Thyroid gland (tissue), 4 donors: Measurements from ENCODE around the gene PHACTR4. TPM values are rescaled to one million over a fixed set of nuclear protein-coding genes. Genes with fewer than 3 reads are reported as not detected.
A peak's percentile ranks its signal among the peaks of the same experiment; 100 is the strongest.
"Not testable (repeated sequence)": the region's sequence is repeated elsewhere in the genome, so short reads cannot be mapped to it uniquely, and the experiment has no call there.

Experiments
- DNase-seq, 2 donors: peaks; one replicate each; pipeline ENCODE4 v3.0.0-alpha.2; 2019
- H3K27ac ChIP-seq, 3 donors: fragments of 200-600 bp; sonication (generic); 1 replicate in 2 of 3; 2 replicates in 1 of 3; pipeline ENCODE4 v1.5.1; 2016 to 2019; ENCODE audit warnings: mild to moderate bottlenecking in 1 of 3, moderate library complexity in 1 of 3
- H3K27me3 ChIP-seq: fragments of 200-600 bp; sonication (generic); one replicate; pipeline ENCODE4 v1.5.1; 2019
- H3K36me3 ChIP-seq, 2 donors: fragments of 200-600 bp; sonication (generic); one replicate each; pipeline ENCODE4 v1.5.1; 2016 to 2019
- H3K4me1 ChIP-seq, 2 donors: fragments of 200-600 bp; sonication (generic); one replicate each; pipeline ENCODE4 v1.5.1; 2017 to 2019
- H3K4me3 ChIP-seq, 3 donors: fragments of 200-600 bp; sonication (generic); replicated peaks in 1 of 3; 1 replicate in 2 of 3; 2 replicates in 1 of 3; pipeline ENCODE4 v1.5.1; 2016; ENCODE audit warnings: mild to moderate bottlenecking in 1 of 3
- H3K9me3 ChIP-seq: fragments of 200-600 bp; sonication (generic); one replicate; pipeline ENCODE4 v1.5.1; 2017
- CTCF ChIP-seq, 6 experiments: fragments of 200-600 bp in 3 of 6; fragments of 450-650 bp in 3 of 6; sonication (generic) in 3 of 6; IDR thresholded peaks; one replicate each; pipeline ENCODE4 v1.5.1; 2016 to 2019; ENCODE audit warnings: antibody characterized with exemption in 6 of 6, mild to moderate bottlenecking in 2 of 6, inconsistent platforms in 1 of 6, moderate library complexity in 1 of 6
- POLR2A ChIP-seq, 2 donors: fragments of 450-650 bp; IDR thresholded peaks; one replicate each; pipeline ENCODE4 v1.6.1; 2017; ENCODE audit warnings: antibody characterized with exemption in 2 of 2, mild to moderate bottlenecking in 2 of 2, moderate library complexity in 1 of 2
- WGBS, 2 donors: methylation state at CpG; one replicate each; pipeline ENCODE4 v1.1.5; 2017; 5-methylcytosine and 5-hydroxymethylcytosine counted together
- intact Hi-C: fragments of 100-400 bp; cut with DNase I; formaldehyde crosslinking; loops from one replicate; pipeline ENCODE4 v1.15.1; 2023
- total RNA-seq, 4 donors: library from RNA; depleted of rRNA; stranded (reverse); fragments of >200 nt; gene quantifications; one replicate each; pipeline ENCODE4 v1.2.3, GENCODE V29; 2016

The PHACTR4 gene
- total RNA-seq, 4 donors from 2014 or later: 25.9 to 31.2 (median 27.8) TPM

- Histone ChIP-seq H3K27ac (no peak overlapping the region), H3K27me3 (no peaks in the 10 kb centered on the region), H3K36me3 (no peaks in the 10 kb centered on the region), H3K9me3 (no peaks in the 10 kb centered on the region), H3K4me1 (peaks cover 10% of the 10 kb centered on the region in 2 donors), H3K4me3 (no peak overlapping the region)
- no peak for TF ChIP-seq CTCF (IDR thresholded peaks at IDR 0.05)
- no peak for TF ChIP-seq POLR2A (IDR thresholded peaks at IDR 0.05)
- intact Hi-C loops: no loop called here
- DNase-seq: no peak
- WGBS, 2 donors: 88 to 92% methylated on average over 5 of the region's 5 CpGs
Measured at GRCh38 chr1:28371010-28371377, 1.5 kb downstream of the PHACTR4 start.

GRCh38 chr1:28373450-28373849 is 3.9 kb downstream of the PHACTR4 start:
- peaks cover 12 to 14% of the 10 kb centered on the region in 2 donors for H3K4me1 ChIP-seq
- DNase-seq, intact Hi-C loops, H3K9me3 ChIP-seq, H3K27ac ChIP-seq, H3K27me3 ChIP-seq, H3K4me3 ChIP-seq, H3K36me3 ChIP-seq: not testable (repeated sequence)
- 90% methylated on average over 7 of the region's 7 CpGs for WGBS, 2 donors

GRCh38 chr1:28374297-28374696 is 4.8 kb downstream of the PHACTR4 start:
- intact Hi-C loops: no loop called here
- Histone ChIP-seq H3K4me1 (peaks cover 14 to 19% of the 10 kb centered on the region in 2 donors), H3K27me3 (no peaks in the 10 kb centered on the region), H3K27ac (no peak overlapping the region), H3K9me3 (no peaks in the 10 kb centered on the region), H3K4me3 (no peak overlapping the region), H3K36me3 (no peaks in the 10 kb centered on the region)
- WGBS, 2 donors: 92 to 93% methylated on average over 2 of the region's 2 CpGs
- no peak for DNase-seq
- TF ChIP-seq POLR2A (IDR thresholded peaks at IDR 0.05): no peak
- TF ChIP-seq CTCF (IDR thresholded peaks at IDR 0.05): no peak

GRCh38 chr1:28375598-28375997 is 6.1 kb downstream of the PHACTR4 start:
- intact Hi-C loops, H3K4me3 ChIP-seq: not testable (repeated sequence)

GRCh38 chr1:28376195-28376594 is 6.7 kb downstream of the PHACTR4 start:
- peaks cover 5 to 13% of the 10 kb centered on the region in 2 donors for H3K4me1 ChIP-seq
- H3K9me3 ChIP-seq, H3K27ac ChIP-seq, H3K4me3 ChIP-seq, H3K27me3 ChIP-seq, DNase-seq, H3K36me3 ChIP-seq, intact Hi-C loops: not testable (repeated sequence)
- WGBS, 2 donors: 95 to 96% methylated on average over 2 of the region's 2 CpGs

More at GRCh38 chr1:28375598-28375997, 6.1 kb downstream of the PHACTR4 start:
- not testable (repeated sequence) for DNase-seq, H3K36me3 ChIP-seq, H3K9me3 ChIP-seq, H3K27me3 ChIP-seq, H3K27ac ChIP-seq
- WGBS, 2 donors: 87 to 91% methylated on average over 11 of the region's 11 CpGs
- H3K4me1 ChIP-seq: peaks cover 11 to 19% of the 10 kb centered on the region in 2 donors

GRCh38 chr1:28378906-28379305 is 9.4 kb downstream of the PHACTR4 start:
- TF ChIP-seq CTCF (IDR thresholded peaks at IDR 0.05) (no peak), POLR2A (IDR thresholded peaks at IDR 0.05) (no peak)
- Histone ChIP-seq H3K36me3 (no peaks in the 10 kb centered on the region), H3K27me3 (no peaks in the 10 kb centered on the region), H3K4me1 (peaks cover 4 to 8% of the 10 kb centered on the region in 2 donors), H3K4me3 (no peak overlapping the region), H3K27ac (no peak overlapping the region), H3K9me3 (no peaks in the 10 kb centered on the region)
- intact Hi-C loops: no loop called here
- 90 to 94% methylated on average over 5 of the region's 5 CpGs for WGBS, 2 donors
- peak in 1 of 2 donors; percentile 25 for DNase-seq

- DNase-seq: no peak
- WGBS, 2 donors: 96 to 98% methylated on average over 1 of the region's 1 CpG
- Histone ChIP-seq H3K27ac (no peak overlapping the region), H3K9me3 (no peaks in the 10 kb centered on the region), H3K36me3 (no peaks in the 10 kb centered on the region), H3K27me3 (no peaks in the 10 kb centered on the region), H3K4me1 (peaks cover 4 to 8% of the 10 kb centered on the region in 2 donors), H3K4me3 (no peak overlapping the region)
- intact Hi-C loops: no loop called here
- TF ChIP-seq POLR2A (IDR thresholded peaks at IDR 0.05): no peak
- TF ChIP-seq CTCF (IDR thresholded peaks at IDR 0.05): no peak
Measured at GRCh38 chr1:28380394-28380793, 10.9 kb downstream of the PHACTR4 start.

- H3K27ac ChIP-seq, H3K36me3 ChIP-seq, H3K4me1 ChIP-seq, intact Hi-C loops, H3K27me3 ChIP-seq, H3K9me3 ChIP-seq, DNase-seq, H3K4me3 ChIP-seq: not testable (repeated sequence)
- WGBS, 2 donors: 96 to 97% methylated on average over 4 of the region's 4 CpGs
Measured at GRCh38 chr1:28383785-28384184, 14.2 kb downstream of the PHACTR4 start.
